ENCODE results near the gene MSL2. TPM values are rescaled to one million over a fixed set of nuclear protein-coding genes. Genes with fewer than 3 reads are reported as not detected.
"Not testable (repeated sequence)": the region's sequence is repeated elsewhere in the genome, so short reads cannot be mapped to it uniquely, and the experiment has no call there.

MSL2 gene
- polyA plus RNA-seq, 12 donors, result 17.3 to 32.0 (median 28.0) TPM; not detected in 1

- peak; percentile 15 for DNase-seq
Observed at GRCh38 chr3:136194409-136195257, 1.5 kb downstream of the MSL2 start.

DNA sequence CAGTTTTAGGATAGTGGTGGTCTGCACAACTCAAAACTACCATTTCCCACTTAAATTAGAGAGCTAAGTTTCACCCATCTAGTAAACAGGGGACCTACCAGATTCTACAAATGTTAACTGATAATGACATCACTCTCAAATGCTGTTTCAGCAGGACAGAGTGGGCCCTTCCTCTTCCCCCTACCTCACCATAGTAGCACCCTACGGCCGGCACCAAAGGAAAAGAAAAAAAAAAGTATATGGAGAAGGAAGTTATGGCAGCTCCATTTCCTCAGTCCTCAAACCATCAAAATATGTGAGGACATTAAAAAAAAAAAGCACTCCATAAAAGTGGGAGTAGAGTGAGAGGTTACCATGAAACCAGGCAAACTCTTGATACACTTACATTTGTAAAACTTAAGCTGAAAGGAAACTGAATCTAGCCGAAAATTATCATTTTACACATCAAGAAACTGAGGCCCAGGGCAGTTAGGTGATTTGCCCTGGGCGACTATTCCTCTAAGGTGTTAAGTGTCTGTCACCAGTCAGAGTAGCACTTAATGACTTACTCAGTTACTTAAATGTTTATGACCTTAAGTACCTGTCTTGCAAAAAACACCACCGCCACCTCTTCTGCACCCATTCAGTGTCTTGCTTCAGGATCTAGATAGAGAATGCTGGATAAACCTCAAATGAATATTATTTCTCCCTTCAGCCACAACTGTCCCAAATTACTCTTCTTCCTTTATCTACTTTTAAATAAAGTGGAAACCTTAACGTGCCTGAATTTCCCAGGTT lies 2.7 kb downstream of the MSL2 start:
- peak; percentile 27 for DNase-seq

- peak; percentile 17 for DNase-seq
Observed at GRCh38 chr3:136192831-136193230, 3.3 kb downstream of the MSL2 start.

DNA sequence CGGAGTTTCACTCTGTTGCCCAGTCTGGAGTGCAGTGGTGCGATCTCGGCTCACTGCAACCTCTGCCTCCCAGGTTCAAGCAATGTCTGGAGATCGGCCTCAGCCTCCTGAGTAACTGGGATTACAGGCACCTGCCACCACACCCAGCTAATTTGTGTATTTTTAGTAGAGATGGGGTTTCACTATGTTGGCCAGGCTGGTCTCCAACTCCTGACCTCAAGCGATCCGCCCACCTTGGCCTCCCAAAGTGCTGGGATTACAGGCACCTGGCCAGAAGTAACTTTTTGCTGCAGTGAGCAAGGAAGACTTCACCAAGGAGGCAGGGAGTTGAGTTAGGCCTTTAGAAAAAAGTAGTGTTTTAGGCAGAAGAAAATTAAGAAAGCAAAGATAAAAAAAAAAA lies 3.9 kb downstream of the MSL2 start:
- not testable (repeated sequence) for DNase-seq

DNA sequence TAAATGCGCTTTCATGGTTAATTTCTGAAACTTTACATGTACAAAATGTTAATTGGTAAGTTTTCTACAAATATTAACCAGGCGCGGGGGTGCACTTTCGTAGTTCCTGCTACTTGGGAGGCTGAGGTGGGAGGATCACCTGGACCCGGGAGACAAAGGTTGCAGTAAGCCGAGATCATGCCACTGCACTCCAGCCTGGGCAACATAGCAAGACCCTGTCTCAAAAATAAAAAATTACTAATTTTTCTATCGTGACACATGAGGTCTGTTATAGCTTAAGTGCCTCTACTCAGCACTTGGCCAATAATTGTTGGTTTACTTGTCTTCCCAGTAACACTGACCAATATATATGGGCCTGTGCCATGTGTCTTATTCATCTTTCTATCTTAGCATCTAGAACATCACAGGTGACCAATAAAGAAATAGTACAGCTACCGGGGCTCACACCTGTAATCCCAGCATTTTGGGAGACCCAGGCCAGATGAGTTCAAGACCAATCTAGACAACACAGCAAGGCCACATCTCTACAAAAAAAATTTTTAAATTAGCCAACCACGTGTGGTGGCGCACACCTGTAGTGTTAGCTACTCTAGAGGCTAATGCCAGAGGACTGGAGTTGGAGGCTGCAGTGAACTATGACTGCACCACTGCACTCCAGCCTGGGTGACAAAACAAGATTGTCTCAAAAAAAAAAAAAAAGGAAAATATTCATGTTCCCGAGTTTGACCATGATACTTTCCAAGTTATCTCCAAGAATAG lies 6.1 kb downstream of the MSL2 start:
- DNase-seq, result no peak

DNA sequence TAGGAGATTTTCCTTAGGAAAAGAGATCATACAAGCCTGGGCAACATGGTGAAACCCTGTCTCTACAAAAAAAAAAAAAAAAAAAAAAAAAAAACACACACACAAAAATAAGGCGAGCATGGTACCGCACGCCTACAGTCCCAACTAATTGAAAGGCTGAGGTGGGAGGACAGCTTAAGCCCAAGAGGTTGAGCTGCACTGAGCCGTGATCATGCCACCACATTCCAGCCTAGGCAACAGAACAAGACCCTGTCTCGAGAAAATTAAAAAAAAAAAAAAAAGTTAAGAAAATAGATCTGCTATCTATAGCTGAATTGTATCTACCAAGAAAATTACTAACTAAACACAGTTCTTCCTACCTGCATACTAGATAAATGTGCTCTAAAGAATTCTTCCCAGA lies 7.1 kb downstream of the MSL2 start:
- DNase-seq, result no peak

GRCh38 chr3:136187868-136188267 lies 8.3 kb downstream of the MSL2 start:
- DNase-seq, result no peak

DNA sequence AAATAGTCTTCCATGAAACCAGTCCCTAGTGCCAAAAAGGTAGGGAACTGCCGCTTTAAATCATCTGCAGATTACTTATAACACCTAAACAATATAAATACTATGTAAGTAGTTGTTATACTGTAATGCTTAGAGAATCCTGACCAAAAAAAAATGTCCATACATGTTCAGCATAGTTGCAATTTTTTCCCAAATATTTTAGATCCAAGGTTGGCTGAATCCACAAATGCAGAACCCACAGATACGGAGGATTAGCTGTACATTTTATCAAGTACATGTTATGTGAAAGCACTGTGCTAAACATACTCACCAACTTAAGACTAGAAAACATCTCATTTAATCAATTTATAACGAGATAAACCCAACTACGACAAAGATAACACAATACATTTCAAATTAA lies 9.3 kb downstream of the MSL2 start:
- DNase-seq, result no peak

DNA sequence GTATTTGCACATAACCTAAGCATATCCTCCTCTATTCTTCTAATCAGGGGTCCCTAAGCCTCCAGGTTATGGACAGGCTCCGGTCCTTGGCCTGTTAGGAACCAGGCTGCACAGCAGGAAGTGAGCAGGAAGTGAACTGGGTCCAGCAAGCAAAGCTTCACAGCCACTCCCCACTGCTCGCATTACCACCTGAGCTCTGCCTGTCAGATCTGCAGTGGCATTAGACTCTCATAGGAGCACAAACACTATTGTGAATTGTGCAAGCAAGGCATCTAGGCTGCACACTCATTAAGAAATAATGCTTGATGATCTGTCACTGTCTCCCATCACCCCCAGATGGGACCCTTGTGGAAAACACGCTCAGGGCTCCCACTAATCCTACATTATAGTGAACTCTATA lies 9.8 kb downstream of the MSL2 start:
- no peak for DNase-seq

DNA sequence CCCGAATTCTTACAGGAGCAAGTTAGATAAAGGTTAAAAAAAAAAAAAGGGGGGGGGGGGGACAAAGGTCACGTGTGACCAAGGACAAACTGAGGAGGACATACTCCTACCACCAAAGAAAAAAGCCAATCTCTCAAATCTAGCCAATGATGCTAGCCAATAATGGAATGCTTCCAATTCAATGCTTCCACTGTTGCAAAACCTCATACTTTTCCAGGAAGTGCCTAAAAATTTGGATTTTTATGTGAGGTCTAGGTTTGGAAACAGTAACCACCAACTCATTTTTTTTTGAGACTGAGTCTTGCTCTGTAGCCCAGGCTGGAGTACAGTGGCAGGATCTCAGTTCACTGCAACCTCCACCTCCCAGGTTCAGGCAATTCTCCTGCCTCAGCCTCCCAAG lies 11.4 kb downstream of the MSL2 start:
- DNase-seq, result no peak

DNA sequence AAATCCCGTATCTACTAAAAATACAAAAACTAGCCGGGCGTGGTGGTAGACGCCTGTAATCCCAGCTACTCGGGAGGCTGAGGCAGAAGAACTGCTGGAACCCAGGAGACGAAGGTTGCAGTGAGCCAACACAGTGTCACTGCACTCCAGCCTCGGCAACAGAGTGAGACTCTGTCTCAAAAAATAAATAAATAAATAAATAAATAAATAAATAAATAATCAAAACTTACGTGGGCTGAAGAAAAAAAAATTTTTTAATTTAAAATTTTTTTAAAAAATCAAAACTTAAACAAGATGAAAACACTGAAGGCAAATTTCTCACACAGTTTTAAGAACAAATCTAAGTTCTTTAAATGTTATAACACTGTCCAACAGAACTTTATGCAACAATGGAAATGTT lies 14.4 kb downstream of the MSL2 start:
- DNase-seq, result no peak

GRCh38 chr3:136177876-136178275 lies 18.3 kb downstream of the MSL2 start:
- no peak for DNase-seq

GRCh38 chr3:136173939-136174490 lies 22.1 kb downstream of the MSL2 start:
- DNase-seq, result no peak

GRCh38 chr3:136171097-136171542 lies 25.0 kb downstream of the MSL2 start:
- DNase-seq, result no peak

- not testable (repeated sequence) for DNase-seq
Observed at GRCh38 chr3:136168236-136168635, 27.9 kb downstream of the MSL2 start.

- DNase-seq, result no peak
Observed at GRCh38 chr3:136166507-136166906, 29.6 kb downstream of the MSL2 start.

- DNase-seq, result not testable (repeated sequence)
Observed at GRCh38 chr3:136163607-136164006, 32.5 kb downstream of the MSL2 start.

GRCh38 chr3:136162322-136162721 lies 33.8 kb downstream of the MSL2 start:
- DNase-seq, result no peak

- DNase-seq, result no peak
Observed at GRCh38 chr3:136161516-136161915, 34.6 kb downstream of the MSL2 start.

- DNase-seq, result no peak
Observed at GRCh38 chr3:136152963-136153362, 43.2 kb downstream of the MSL2 start.

DNA sequence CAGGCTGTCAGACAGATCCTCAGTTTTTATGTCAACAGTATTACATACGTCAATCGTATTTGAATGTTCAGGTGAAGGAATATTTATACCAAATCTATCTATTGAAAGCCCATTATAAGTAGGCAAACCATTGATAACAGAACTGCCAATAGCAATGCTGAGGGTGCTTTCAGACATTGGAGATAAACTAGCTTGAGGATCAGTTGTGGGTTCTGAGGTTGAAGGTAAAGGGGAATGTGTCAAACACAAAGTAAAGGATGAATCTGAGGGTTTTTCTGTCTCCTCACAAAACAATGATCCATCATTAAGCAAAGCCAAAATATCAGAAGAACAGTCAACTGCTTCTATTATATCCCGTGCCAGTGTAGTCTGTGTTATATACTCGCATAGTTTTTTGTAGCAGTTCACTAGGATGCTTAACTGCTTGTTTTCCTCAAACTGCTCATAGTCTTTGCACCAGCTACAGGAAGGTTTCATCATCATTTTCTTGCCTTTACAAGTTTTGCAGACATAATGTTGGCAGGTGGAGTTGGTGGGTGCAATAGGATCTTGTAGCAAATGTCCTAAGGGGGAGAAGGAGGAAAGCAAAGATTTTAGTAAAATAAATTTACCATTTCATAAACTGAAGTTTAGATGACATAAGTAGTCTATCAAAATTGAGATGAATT lies 43.8 kb downstream of the MSL2 start:
- DNase-seq, result no peak
